Posterior vena cava (tissue), 2 donors: Measurements from ENCODE around the gene FBXL17. TPM values are rescaled to one million over a fixed set of nuclear protein-coding genes. Genes with fewer than 3 reads are reported as not detected.
"Not testable (repeated sequence)": the region's sequence is repeated elsewhere in the genome, so short reads cannot be mapped to it uniquely, and the experiment has no call there.

Experiments
- DNase-seq: peaks from one replicate; pipeline ENCODE4 v3.0.0-alpha.2; 2020; ENCODE audit warnings: low spot score
- intact Hi-C, 2 donors: fragments of 100-400 bp; cut with DNase I; formaldehyde crosslinking; loops; one replicate each; pipeline versions ENCODE4 v1.14.1 to v1.14.2; 2022 to 2023
- long read RNA-seq, 2 donors: library from polyadenylated mRNA; unstranded; transcript quantifications; one replicate each; pipeline ENCODE4 v2.0.0, GENCODE V29; 2020 to 2021
- total RNA-seq, 2 donors: library from RNA; stranded (reverse); fragmentation: NEBNext Ultra II Directional; extraction: Animal tissue kit (Norgen Biotek cat#: 25700); gene quantifications; one replicate each; pipeline ENCODE4 v1.2.1, GENCODE V29; 2021
- donor health status: DM: yes; HTN: yes; CAD: no.
- donor health status: DM: yes; HTN: yes; CAD: no.

Gene FBXL17
- 10 to 100 TPM; 18.1 to 24.1 TPM for total RNA-seq
- long read RNA-seq, donor 1, full-length matches to known transcripts, result 5 of 14 reads
- long read RNA-seq, donor 1, partial matches to known transcripts, result 0 of 14 reads
- long read RNA-seq, donor 1, other reads (novel, unspliced or antisense), result 9 of 14 reads
- long read RNA-seq, donor 2, partial matches to known transcripts, result 0 of 7 reads
- long read RNA-seq, donor 2, other reads (novel, unspliced or antisense), result 7 of 7 reads

- peak; percentile 99 for DNase-seq
- intact Hi-C loops, result loop anchor here in 1 of 2 donors (10.0 kb wide), 1 partner anchor 1353 kb away; no protein-coding TSS in a partner anchor
These were observed at the start of gene FBXL17 for GRCh38 chr5:108381954-108382783. FBXL17 (minus strand) TSS chr5:108382098.

GRCh38 chr5:108430931-108431608 is 49.2 kb upstream of the FBXL17 start:
- intact Hi-C loops, result no loop called here
- DNase-seq, result no peak

- intact Hi-C loops, result no loop called here
- DNase-seq, result no peak
These were observed 39.8 kb upstream of the FBXL17 start for GRCh38 chr5:108421713-108422112.

GRCh38 chr5:108420755-108421154 is 38.9 kb upstream of the FBXL17 start:
- intact Hi-C loops, result no loop called here
- no peak for DNase-seq

- intact Hi-C loops, result no loop called here
- DNase-seq, result no peak
These were observed 38.3 kb upstream of the FBXL17 start for GRCh38 chr5:108420158-108420557.

- no peak for DNase-seq
- intact Hi-C loops, result no loop called here
These were observed 36.3 kb upstream of the FBXL17 start for GRCh38 chr5:108418197-108418596.

GRCh38 chr5:108417166-108417670 is 35.3 kb upstream of the FBXL17 start:
- intact Hi-C loops, result no loop called here
- no peak for DNase-seq

GRCh38 chr5:108415726-108416125 is 33.8 kb upstream of the FBXL17 start:
- intact Hi-C loops, result no loop called here
- no peak for DNase-seq

GRCh38 chr5:108409786-108410185 is 27.9 kb upstream of the FBXL17 start:
- intact Hi-C loops, result no loop called here
- no peak for DNase-seq

- intact Hi-C loops, DNase-seq: not testable (repeated sequence)
These were observed 23.3 kb upstream of the FBXL17 start for GRCh38 chr5:108405201-108405600.

- DNase-seq, result no peak
These were observed 17.1 kb upstream of the FBXL17 start for GRCh38 chr5:108398964-108399363.

GRCh38 chr5:108396837-108397236 is 14.9 kb upstream of the FBXL17 start:
- intact Hi-C loops, result not testable (repeated sequence)

More at GRCh38 chr5:108398964-108399363, 17.1 kb upstream of the FBXL17 start:
- intact Hi-C loops, result no loop called here

GRCh38 chr5:108387758-108388157 is 5.9 kb upstream of the FBXL17 start:
- intact Hi-C loops, result loop anchor here in 1 of 2 donors (10.0 kb wide), 1 partner anchor 1347 kb away; no protein-coding TSS in a partner anchor
- DNase-seq, result no peak

More at GRCh38 chr5:108396837-108397236, 14.9 kb upstream of the FBXL17 start:
- not testable (repeated sequence) for DNase-seq

- intact Hi-C loops, result loop anchor here in 1 of 2 donors (10.0 kb wide), 1 partner anchor 1348 kb away; no protein-coding TSS in a partner anchor
- DNase-seq, result no peak
These were observed 4.6 kb upstream of the FBXL17 start for GRCh38 chr5:108386345-108387061.

- intact Hi-C loops, result loop anchor here in 1 of 2 donors (10.0 kb wide), 1 partner anchor 1350 kb away; no protein-coding TSS in a partner anchor
- DNase-seq, result no peak
These were observed 2.8 kb upstream of the FBXL17 start for GRCh38 chr5:108384741-108385140.

- DNase-seq, result no peak
- intact Hi-C loops, result loop anchor here in 1 of 2 donors (10.0 kb wide), 1 partner anchor 1352 kb away; no protein-coding TSS in a partner anchor
These were observed 959 bp upstream of the FBXL17 start for GRCh38 chr5:108382784-108383330.

GRCh38 chr5:108381350-108381953 is 446 bp downstream of the FBXL17 start:
- peak; percentile 95 for DNase-seq
- intact Hi-C loops, result loop anchor here in 1 of 2 donors (10.0 kb wide), 1 partner anchor 1353 kb away; no protein-coding TSS in a partner anchor
